Measurements from ENCODE around the gene RPS15.
"Not testable (repeated sequence)": the region's sequence is repeated elsewhere in the genome, so short reads cannot be mapped to it uniquely, and the experiment has no call there.

Gene RPS15

GRCh38 chr19:1417681-1418495 lies 20.3 kb upstream of the RPS15 start:
- no peak for DNase-seq (ENCODE audit: low read depth, low spot score)
- H3K4me3 ChIP-seq (ENCODE audit: low read length): no peak overlapping the region

DNA sequence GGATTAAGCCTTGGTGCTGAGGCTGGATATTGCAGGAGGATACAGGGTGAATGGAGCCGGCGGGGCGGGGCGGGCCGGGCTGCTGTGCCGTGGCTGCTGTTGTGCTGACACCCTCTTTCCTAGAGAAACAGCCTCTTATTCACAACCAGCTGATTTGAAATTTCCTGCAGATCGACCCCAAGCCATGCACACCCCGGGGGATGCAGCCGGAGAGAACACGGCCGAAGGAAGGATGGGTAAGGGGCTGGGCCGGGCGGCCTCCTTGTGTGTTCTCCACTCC lies 19.8 kb upstream of the RPS15 start:
- DNase-seq (ENCODE audit: low read depth, low spot score): no peak

GRCh38 chr19:1418951-1419738 lies 19.1 kb upstream of the RPS15 start:
- H3K4me3 ChIP-seq (ENCODE audit: low read length): no peak overlapping the region
- no peak for DNase-seq (ENCODE audit: low read depth, low spot score)

More for the DNA sequence above, 19.8 kb upstream of the RPS15 start:
- no peak overlapping the region for H3K4me3 ChIP-seq (ENCODE audit: low read length)

DNA sequence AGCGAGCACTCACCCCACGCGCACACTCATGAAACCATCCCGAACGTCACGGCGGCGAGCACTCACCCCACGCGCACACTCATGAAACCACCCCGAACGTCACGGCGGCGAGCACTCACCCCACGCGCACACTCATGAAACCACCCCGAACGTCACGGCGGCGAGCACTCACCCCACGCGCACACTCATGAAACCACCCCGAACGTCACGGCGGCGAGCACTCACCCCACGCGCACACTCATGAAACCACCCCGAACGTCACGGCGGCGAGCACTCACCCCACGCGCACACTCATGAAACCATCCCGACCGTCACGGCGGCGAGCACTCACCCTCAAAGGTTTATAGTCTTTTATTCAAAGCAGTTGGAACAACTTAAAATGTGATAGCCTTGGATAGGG lies 18.1 kb upstream of the RPS15 start:
- not testable (repeated sequence) for DNase-seq (ENCODE audit: low read depth, low spot score); H3K4me3 ChIP-seq (ENCODE audit: low read length)

DNA sequence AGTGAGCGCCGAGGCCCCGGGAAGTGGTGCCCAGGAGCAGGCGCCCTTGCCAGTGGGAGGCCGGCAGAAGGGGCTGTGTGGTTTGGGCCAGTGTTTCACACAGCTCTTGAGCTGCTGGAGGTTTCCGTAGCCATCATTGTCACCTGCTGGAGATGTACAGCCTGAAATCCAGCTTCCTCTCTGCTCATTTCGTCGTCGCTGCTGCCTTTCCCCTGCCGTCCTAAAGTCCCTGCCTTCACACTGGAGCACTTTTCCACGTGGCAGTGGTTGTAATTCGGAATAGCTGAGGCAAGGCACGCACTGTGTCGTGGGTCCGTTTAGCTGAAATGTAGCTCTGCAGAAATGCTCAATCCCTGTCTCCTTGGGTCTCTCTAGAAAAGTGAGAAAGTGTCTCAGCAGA lies 17.6 kb upstream of the RPS15 start:
- no peak overlapping the region for H3K4me3 ChIP-seq (ENCODE audit: low read length)
- no peak for DNase-seq (ENCODE audit: low read depth, low spot score)

GRCh38 chr19:1421218-1421957 lies 16.8 kb upstream of the RPS15 start:
- DNase-seq (ENCODE audit: low read depth, low spot score): no peak
- H3K4me3 ChIP-seq (ENCODE audit: low read length): no peak overlapping the region

DNA sequence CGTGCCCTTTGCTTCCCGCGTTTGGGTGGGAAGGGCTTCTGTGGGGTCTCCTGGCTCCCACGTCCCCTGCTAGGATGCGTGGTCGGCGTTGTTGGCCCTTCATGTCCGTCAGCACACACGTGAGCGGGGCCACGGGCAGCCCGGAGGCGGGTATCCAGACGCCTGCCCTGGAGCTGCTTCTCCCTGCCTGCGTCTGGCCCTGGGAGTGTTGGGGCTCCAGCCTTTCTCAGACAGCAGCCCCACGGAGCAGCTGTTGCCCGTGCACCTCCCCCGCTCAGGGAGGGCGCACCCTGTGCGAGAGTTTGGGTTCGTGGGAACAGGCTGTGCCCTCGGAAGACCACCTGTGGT lies 16.3 kb upstream of the RPS15 start:
- DNase-seq (ENCODE audit: low read depth, low spot score): no peak

DNA sequence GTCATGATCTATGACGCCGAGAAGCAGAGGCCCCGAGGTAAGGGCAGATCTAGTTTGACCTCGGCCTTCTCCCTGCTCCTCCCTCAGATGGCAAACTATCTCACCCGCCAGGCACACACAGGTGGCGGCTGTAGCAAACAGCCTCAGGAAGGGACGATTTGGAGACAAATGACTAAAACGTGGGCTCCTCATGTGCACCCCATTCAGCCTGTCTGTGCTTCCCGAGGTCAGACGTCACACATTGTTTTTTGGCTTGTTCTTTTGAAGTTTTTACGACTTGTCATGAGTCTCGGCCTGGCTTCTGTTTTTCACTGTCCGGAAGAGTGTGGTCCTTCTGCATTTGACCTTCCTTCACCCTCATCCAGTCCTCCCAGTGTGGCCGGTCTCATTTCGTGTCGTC lies 15.8 kb upstream of the RPS15 start:
- DNase-seq (ENCODE audit: low read depth, low spot score): no peak
- no peak overlapping the region for H3K4me3 ChIP-seq (ENCODE audit: low read length)

More for the DNA sequence above, 16.3 kb upstream of the RPS15 start:
- H3K4me3 ChIP-seq (ENCODE audit: low read length): no peak overlapping the region

- no peak for DNase-seq (ENCODE audit: low read depth, low spot score)
- H3K4me3 ChIP-seq (ENCODE audit: low read length): no peak overlapping the region
Observed at GRCh38 chr19:1422943-1423342, 15.3 kb upstream of the RPS15 start.

GRCh38 chr19:1423436-1424191 lies 14.6 kb upstream of the RPS15 start:
- H3K4me3 ChIP-seq (ENCODE audit: low read length): no peak overlapping the region
- no peak for DNase-seq (ENCODE audit: low read depth, low spot score)

DNA sequence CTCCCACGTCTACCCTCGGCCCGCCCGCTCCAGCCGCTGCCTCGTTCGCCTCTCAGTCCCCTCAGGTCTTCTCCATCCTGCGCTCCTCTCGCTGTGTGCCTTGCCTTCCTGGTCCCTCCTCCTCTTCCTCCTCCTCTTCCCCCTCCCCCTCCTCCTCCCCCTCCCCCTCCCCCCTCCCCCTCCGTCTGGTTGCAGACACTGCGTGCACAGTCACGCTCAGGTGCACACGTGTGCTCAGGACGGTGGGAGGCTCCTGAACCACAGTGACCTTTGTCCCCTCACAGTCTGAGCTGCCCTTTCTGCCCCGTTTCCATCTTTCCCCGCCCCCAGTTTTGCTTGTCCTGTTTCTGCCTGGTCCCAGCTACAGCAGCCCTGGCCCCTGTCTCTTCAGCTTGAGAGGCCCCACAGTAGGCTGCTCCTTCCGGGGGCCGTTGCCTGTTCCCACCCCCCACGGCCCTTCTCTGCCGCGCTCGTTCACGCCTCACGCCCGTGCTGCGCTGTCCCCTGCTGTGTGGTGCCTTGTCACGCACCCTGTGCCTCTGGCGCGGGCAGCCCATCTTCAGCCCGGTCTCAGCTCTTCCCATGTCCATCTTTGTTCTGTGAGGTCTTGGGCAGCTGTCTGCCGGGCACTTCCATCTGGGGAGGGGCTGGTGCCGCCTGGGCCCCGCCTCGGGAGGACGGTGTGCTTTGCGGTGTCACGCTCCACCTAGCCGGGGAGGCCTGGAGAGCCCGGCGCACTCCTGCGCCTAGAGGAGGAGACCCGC lies 13.8 kb upstream of the RPS15 start:
- no peak for DNase-seq (ENCODE audit: low read depth, low spot score)
- no peak overlapping the region for H3K4me3 ChIP-seq (ENCODE audit: low read length)

DNA sequence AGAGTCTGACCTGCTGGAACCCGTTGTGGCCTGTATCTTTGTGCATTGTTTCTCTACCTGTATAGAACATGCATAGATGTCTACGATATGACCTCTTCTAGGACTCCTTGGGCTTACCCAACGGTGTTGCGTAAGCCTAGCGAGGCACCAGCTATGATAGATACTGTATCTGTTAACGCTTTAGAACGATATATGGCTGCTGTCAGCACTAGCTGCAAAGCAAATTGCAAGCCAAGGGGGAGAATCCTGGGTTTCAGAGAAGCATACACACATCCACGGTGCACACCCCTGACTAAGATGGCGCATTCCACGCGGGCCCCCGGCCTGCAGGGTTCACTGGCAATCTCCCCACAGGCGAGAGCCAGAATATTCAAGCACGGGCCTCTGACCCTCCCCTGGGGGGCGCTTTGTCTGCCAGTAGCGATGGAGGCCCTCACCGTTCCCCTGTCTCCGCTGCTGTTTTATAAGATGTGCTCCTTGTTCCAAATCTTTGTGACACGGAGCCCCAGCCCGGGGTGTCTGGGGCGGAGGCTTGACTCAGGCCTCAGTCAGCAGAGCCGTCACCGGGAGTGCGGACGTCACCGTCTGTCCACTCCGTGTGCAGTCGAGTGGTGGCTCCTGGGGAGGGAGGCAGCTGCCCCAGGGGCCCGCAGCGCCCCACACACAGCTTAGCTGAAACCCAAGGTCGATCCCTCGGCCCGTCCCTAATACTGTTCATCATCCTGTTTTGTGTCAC lies 12.9 kb upstream of the RPS15 start:
- no peak overlapping the region for H3K4me3 ChIP-seq (ENCODE audit: low read length)
- no peak for DNase-seq (ENCODE audit: low read depth, low spot score)

GRCh38 chr19:1425902-1426301 lies 12.3 kb upstream of the RPS15 start:
- no peak overlapping the region for H3K4me3 ChIP-seq (ENCODE audit: low read length)
- no peak for DNase-seq (ENCODE audit: low read depth, low spot score)

- DNase-seq (ENCODE audit: low read depth, low spot score): no peak
- H3K4me3 ChIP-seq (ENCODE audit: low read length): no peak overlapping the region
Observed at GRCh38 chr19:1426736-1427135, 11.5 kb upstream of the RPS15 start.

- DNase-seq (ENCODE audit: low read depth, low spot score): no peak
- no peak overlapping the region for H3K4me3 ChIP-seq (ENCODE audit: low read length)
Observed at GRCh38 chr19:1427221-1427920, 10.8 kb upstream of the RPS15 start.

DNA sequence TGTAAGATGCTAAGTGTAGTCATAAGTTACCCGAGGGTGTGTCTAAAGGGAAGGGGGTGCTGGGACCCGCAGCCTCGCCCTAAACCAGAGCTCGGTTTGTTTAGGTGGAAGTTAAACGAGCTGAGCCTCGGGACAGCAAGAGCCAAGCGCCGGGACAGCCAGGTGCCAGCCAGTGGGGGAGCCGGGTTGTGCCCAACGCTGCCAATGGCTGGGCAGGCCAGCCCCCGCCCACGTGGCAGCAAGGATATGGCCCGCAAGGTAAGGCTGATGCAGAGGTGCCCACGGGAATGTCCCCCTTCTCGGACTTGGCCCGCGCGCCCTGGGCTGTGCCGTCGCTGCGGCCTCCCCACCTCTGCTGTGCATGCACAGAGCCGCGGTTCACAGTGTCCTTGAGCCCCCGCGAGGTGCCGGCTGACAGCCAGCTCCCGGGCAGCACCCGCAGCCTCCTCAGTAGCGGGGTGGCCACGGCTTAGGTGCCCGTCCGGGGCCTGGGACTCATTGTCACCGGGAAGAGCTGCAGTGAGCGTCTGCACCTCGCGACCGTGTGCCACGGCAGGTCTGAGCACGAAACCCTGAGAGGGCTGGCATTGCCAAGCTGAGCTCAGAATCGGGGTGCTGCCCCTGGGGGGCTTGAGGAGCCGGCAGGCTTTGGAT lies 9.3 kb upstream of the RPS15 start:
- H3K4me3 ChIP-seq (ENCODE audit: low read length): no peak overlapping the region
- no peak for DNase-seq (ENCODE audit: low read depth, low spot score)

- no peak for DNase-seq (ENCODE audit: low read depth, low spot score)
Observed at GRCh38 chr19:1429750-1430149, 8.4 kb upstream of the RPS15 start.

More at GRCh38 chr19:1429750-1430149, 8.4 kb upstream of the RPS15 start:
- no peak overlapping the region for H3K4me3 ChIP-seq (ENCODE audit: low read length)
